Measurements from ENCODE around the gene SPATA17. TPM values are rescaled to one million over a fixed set of nuclear protein-coding genes. Genes with fewer than 3 reads are reported as not detected.
"Not testable (repeated sequence)": the region's sequence is repeated elsewhere in the genome, so short reads cannot be mapped to it uniquely, and the experiment has no call there.

SPATA17 gene
- total RNA-seq, 2 experiments from 2014 or later = not detected

GRCh38 chr1:217627431-217627830 is 3.7 kb upstream of the SPATA17 start:
- ChIA-PET POLR2A (no interaction called here), CTCF (interaction anchor here (0.6 to 0.9 kb wide), 2 partner anchors 10 to 87 kb away, joined by 4 to 5 read pairs; no protein-coding TSS in a partner anchor)
- DNase-seq = no peak
- Mint-ChIP-seq H3K4me3 (no peak overlapping the region), H3K4me1 (peaks cover 30% of the 10 kb centered on the region), H3K9me3 (no peaks in the 10 kb centered on the region), H3K27me3 (no peaks in the 10 kb centered on the region), H3K27ac (no peak overlapping the region), H3K36me3 (ENCODE audit: low read depth) (peaks cover 3% of the 10 kb centered on the region)

GRCh38 chr1:217642455-217642854 is 11.3 kb downstream of the SPATA17 start:
- ChIA-PET CTCF (no interaction called here), POLR2A (no interaction called here)
- DNase-seq = no peak
- no peak overlapping the region for H3K4me3 Mint-ChIP-seq
- no peaks in the 10 kb centered on the region for H3K36me3 Mint-ChIP-seq (ENCODE audit: low read depth)
- no peaks in the 10 kb centered on the region for H3K4me1 Mint-ChIP-seq
- H3K27ac Mint-ChIP-seq = no peak overlapping the region
- H3K27me3 Mint-ChIP-seq = peaks cover 11% of the 10 kb centered on the region
- no peaks in the 10 kb centered on the region for H3K9me3 Mint-ChIP-seq

- peaks cover 4% of the 10 kb centered on the region for H3K27me3 Mint-ChIP-seq
- no peaks in the 10 kb centered on the region for H3K9me3 Mint-ChIP-seq
- DNase-seq = no peak
- CTCF ChIA-PET = interaction anchor here (0.8 kb wide), 1 partner anchor 49 kb away, joined by 3 read pairs; no protein-coding TSS in a partner anchor
- no peaks in the 10 kb centered on the region for H3K36me3 Mint-ChIP-seq (ENCODE audit: low read depth)
- H3K4me3 Mint-ChIP-seq = no peak overlapping the region
- POLR2A ChIA-PET = no interaction called here
- H3K27ac Mint-ChIP-seq = no peak overlapping the region
- H3K4me1 Mint-ChIP-seq = no peaks in the 10 kb centered on the region
Observed at GRCh38 chr1:217647791-217648190, 16.6 kb downstream of the SPATA17 start.

- no peaks in the 10 kb centered on the region for H3K36me3 Mint-ChIP-seq (ENCODE audit: low read depth)
- H3K27ac Mint-ChIP-seq = no peak overlapping the region
- POLR2A ChIA-PET = no interaction called here
- no peak for DNase-seq
- H3K27me3 Mint-ChIP-seq = peaks cover 5% of the 10 kb centered on the region
- CTCF ChIA-PET = no interaction called here
- H3K9me3 Mint-ChIP-seq = no peaks in the 10 kb centered on the region
- no peak overlapping the region for H3K4me3 Mint-ChIP-seq
- no peaks in the 10 kb centered on the region for H3K4me1 Mint-ChIP-seq
Observed at GRCh38 chr1:217650674-217651073, 19.5 kb downstream of the SPATA17 start.

GRCh38 chr1:217660353-217661062 is 29.4 kb downstream of the SPATA17 start:
- POLR2A ChIA-PET = no interaction called here

GRCh38 chr1:217661407-217661806 is 30.3 kb downstream of the SPATA17 start:
- ChIA-PET CTCF (no interaction called here), POLR2A (no interaction called here)
- peaks cover 6% of the 10 kb centered on the region for H3K27me3 Mint-ChIP-seq
- no peaks in the 10 kb centered on the region for H3K36me3 Mint-ChIP-seq (ENCODE audit: low read depth)
- H3K27ac Mint-ChIP-seq = no peak overlapping the region
- H3K4me3 Mint-ChIP-seq = no peak overlapping the region
- DNase-seq = no peak
- H3K4me1 Mint-ChIP-seq = no peaks in the 10 kb centered on the region
- H3K9me3 Mint-ChIP-seq = no peaks in the 10 kb centered on the region

More at GRCh38 chr1:217660353-217661062, 29.4 kb downstream of the SPATA17 start:
- Mint-ChIP-seq H3K27me3 (peaks cover 6% of the 10 kb centered on the region), H3K9me3 (no peaks in the 10 kb centered on the region), H3K36me3 (ENCODE audit: low read depth) (no peaks in the 10 kb centered on the region), H3K4me1 (no peaks in the 10 kb centered on the region), H3K4me3 (no peak overlapping the region), H3K27ac (no peak overlapping the region)
- CTCF ChIA-PET = no interaction called here
- DNase-seq = no peak

GRCh38 chr1:217668351-217668940 is 37.3 kb downstream of the SPATA17 start:
- Mint-ChIP-seq H3K27me3 (peaks cover 8% of the 10 kb centered on the region), H3K4me3 (no peak overlapping the region), H3K36me3 (ENCODE audit: low read depth) (no peaks in the 10 kb centered on the region), H3K27ac (no peak overlapping the region), H3K9me3 (no peaks in the 10 kb centered on the region), H3K4me1 (no peaks in the 10 kb centered on the region)
- ChIA-PET POLR2A (no interaction called here), CTCF (no interaction called here)
- DNase-seq = no peak

- ChIA-PET CTCF (interaction anchor here (0.6 kb wide), 1 partner anchor 1055 kb away, joined by 3 read pairs; no protein-coding TSS in a partner anchor), POLR2A (no interaction called here)
- DNase-seq = no peak
- Mint-ChIP-seq H3K4me1 (no peaks in the 10 kb centered on the region), H3K27ac (no peak overlapping the region), H3K9me3 (no peaks in the 10 kb centered on the region), H3K36me3 (ENCODE audit: low read depth) (no peaks in the 10 kb centered on the region), H3K27me3 (no peaks in the 10 kb centered on the region), H3K4me3 (no peak overlapping the region)
Observed at GRCh38 chr1:217673387-217673786, 42.2 kb downstream of the SPATA17 start.

- ChIA-PET CTCF (no interaction called here), POLR2A (no interaction called here)
Observed at GRCh38 chr1:217674028-217674729, 43.0 kb downstream of the SPATA17 start.

GRCh38 chr1:217681806-217682205 is 50.7 kb downstream of the SPATA17 start:
- Mint-ChIP-seq H3K27ac (no peak overlapping the region), H3K4me3 (no peak overlapping the region), H3K4me1 (no peaks in the 10 kb centered on the region), H3K27me3 (no peaks in the 10 kb centered on the region), H3K36me3 (ENCODE audit: low read depth) (no peaks in the 10 kb centered on the region), H3K9me3 (no peaks in the 10 kb centered on the region)
- ChIA-PET POLR2A (no interaction called here), CTCF (no interaction called here)
- DNase-seq = no peak

More at GRCh38 chr1:217674028-217674729, 43.0 kb downstream of the SPATA17 start:
- Mint-ChIP-seq H3K36me3 (ENCODE audit: low read depth) (no peaks in the 10 kb centered on the region), H3K4me3 (no peak overlapping the region), H3K27ac (no peak overlapping the region), H3K4me1 (no peaks in the 10 kb centered on the region), H3K27me3 (no peaks in the 10 kb centered on the region), H3K9me3 (no peaks in the 10 kb centered on the region)
- DNase-seq = no peak

- CTCF ChIA-PET = no interaction called here
- no peak overlapping the region for H3K27ac Mint-ChIP-seq
- POLR2A ChIA-PET = no interaction called here
- no peak for DNase-seq
- no peaks in the 10 kb centered on the region for H3K9me3 Mint-ChIP-seq
- H3K4me3 Mint-ChIP-seq = no peak overlapping the region
- no peaks in the 10 kb centered on the region for H3K27me3 Mint-ChIP-seq
- H3K4me1 Mint-ChIP-seq = no peaks in the 10 kb centered on the region
- H3K36me3 Mint-ChIP-seq (ENCODE audit: low read depth) = no peaks in the 10 kb centered on the region
Observed at GRCh38 chr1:217687511-217687910, 56.4 kb downstream of the SPATA17 start.

- H3K27me3 Mint-ChIP-seq; H3K9me3 Mint-ChIP-seq; POLR2A ChIA-PET; DNase-seq; H3K4me1 Mint-ChIP-seq; H3K4me3 Mint-ChIP-seq; CTCF ChIA-PET; H3K27ac Mint-ChIP-seq; H3K36me3 Mint-ChIP-seq (ENCODE audit: low read depth): not testable (repeated sequence)
Observed at GRCh38 chr1:217696140-217696539, 65.0 kb downstream of the SPATA17 start.

- Mint-ChIP-seq H3K27ac (no peak overlapping the region), H3K9me3 (peaks cover 10% of the 10 kb centered on the region), H3K27me3 (no peaks in the 10 kb centered on the region), H3K36me3 (ENCODE audit: low read depth) (no peaks in the 10 kb centered on the region), H3K4me1 (no peaks in the 10 kb centered on the region), H3K4me3 (no peak overlapping the region)
- CTCF ChIA-PET = interaction anchor here (0.6 kb wide), 1 partner anchor 839 kb away, joined by 3 read pairs; no protein-coding TSS in a partner anchor
- DNase-seq = no peak
- POLR2A ChIA-PET = no interaction called here
Observed at GRCh38 chr1:217703326-217703725, 72.2 kb downstream of the SPATA17 start.

Measured in activated CD4-positive, alpha-beta T cell treated with anti-CD3 and anti-CD28 coated beads, Interleukin-2, amount 10 ng/mL, durations not matched to agents 7 days and 5 days (primary cell).